Embryonic facial prominence (tissue), 1 donor: Measurements from ENCODE around the gene IPO7.
"Not testable (repeated sequence)": the region's sequence is repeated elsewhere in the genome, so short reads cannot be mapped to it uniquely, and the experiment has no call there.

Source experiments
- DNase-seq: peaks from one replicate; pipeline ENCODE4 v3.0.0-alpha.2; 2016; ENCODE audit errors: extremely low spot score

Gene IPO7

DNA sequence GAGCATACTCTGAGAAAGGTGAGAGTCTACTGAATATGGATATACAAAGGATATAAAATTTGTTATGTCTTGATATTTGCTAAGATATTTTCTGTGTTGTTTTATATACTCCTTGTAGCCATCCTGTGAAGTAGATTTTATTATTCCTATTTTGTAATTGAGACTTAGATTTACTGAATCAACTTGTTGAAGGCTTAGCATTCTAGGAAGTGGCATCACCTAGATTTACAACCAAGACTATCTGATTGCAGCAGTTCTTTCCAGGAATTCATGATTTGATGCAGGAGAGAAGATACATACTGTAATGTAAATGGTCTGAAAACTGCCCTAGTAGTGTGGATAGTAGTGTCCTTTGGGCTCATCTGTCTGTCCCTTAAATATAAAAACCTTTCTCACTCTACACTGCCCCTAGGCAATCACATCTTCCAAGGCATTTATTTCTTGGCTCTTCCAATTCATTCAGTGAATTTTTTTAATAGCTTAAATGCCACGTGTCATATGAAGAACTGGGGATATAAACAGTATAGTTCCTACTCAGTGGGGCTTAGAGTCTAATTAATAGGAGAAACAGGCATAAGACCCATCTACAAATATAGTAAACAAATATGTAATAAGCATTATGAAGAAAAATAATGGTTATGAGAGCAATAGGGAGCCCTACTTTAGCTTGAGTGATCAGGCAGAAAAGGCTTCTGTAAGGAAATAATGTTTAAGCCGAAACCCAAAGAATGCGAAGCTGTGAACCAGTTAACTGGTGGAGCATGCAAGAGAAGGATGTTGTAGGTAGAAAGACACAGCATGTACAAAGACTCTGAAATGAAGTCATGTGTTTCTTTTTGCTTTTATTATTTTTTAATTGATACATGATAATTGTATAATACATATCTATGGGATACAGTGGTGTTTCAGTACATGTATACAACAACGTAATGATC, 13.6 kb downstream of the IPO7 start:
- no peak for DNase-seq

DNA sequence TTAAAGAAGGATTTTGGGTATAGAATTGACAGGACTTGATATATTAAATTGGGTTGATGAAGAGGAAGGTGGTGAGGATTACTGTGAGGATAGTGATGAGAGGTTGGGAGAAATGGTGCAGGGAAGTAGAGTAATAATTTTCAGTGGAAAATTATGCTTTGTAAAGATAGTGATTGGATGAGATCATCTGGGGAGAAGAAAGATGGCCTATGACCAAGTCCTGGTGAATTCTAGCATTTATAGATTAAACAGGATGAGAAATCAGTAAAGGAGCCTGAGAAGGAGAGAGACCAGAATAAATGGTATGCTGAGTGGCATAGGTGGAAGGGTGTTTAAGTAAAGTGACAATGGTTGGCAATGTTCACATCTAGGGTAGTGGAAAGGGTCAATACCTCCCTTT, 15.0 kb downstream of the IPO7 start:
- no peak for DNase-seq

- DNase-seq: not testable (repeated sequence)
Measured at GRCh38 chr11:9401884-9402283, 17.4 kb downstream of the IPO7 start.

GRCh38 chr11:9428706-9429105, 44.3 kb downstream of the IPO7 start:
- no peak for DNase-seq

- DNase-seq: no peak
Measured at GRCh38 chr11:9438611-9439010, 54.2 kb downstream of the IPO7 start.

DNA sequence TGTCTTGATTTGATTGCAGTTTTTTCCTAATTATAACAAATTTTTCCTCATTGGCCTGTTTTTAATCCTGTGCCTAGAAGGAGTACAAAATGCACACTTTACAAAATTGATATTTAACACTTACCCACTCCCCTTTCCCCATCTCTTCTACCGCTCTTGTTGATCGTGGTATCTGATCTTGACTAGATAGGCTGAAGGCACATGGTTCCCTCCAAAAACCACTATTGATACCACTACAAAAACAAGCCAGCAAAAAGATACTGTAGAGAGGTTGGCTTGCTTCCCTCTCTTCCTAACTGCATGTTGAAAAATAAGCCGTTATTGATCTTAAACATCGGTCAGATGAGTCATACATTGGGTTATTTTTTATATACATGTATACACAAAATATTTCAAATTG, 61.8 kb downstream of the IPO7 start:
- DNase-seq: no peak

DNA sequence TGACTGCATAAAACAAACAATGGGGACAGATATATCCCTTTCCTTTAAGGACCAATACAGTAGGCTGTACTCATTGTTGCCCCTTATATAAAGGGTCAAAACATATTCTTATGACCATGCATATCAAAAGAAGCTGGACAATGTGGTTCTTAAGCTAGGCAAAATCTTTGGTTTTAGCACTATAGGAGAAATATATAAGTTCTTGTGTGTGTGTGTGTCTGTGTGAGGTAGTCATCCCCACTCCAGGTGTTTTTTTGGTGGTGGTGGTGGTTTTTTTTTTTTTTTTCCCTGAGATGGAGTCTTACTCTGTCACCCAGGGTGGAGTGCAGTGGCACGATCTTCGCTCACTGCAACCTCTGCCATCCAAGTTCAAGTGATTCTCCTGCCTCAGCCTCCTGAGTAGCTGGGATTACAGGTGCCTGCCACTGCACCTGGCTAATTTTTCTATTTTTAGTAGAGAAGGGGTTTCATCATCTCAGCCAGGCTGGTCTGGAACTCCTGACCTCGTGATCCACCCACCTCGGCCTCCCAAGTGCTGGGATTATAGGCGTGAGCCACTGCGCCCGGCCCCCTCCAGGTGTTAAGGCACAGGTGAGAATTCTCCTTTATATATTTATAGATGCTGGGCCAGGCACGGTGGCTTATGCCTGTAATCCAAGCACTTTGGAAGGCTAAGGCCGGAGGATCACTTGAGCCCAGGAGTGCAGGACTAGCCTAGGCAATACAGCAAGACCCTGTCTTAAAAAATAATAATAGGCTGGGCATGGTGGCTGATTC, 64.3 kb downstream of the IPO7 start:
- DNase-seq: no peak

DNA sequence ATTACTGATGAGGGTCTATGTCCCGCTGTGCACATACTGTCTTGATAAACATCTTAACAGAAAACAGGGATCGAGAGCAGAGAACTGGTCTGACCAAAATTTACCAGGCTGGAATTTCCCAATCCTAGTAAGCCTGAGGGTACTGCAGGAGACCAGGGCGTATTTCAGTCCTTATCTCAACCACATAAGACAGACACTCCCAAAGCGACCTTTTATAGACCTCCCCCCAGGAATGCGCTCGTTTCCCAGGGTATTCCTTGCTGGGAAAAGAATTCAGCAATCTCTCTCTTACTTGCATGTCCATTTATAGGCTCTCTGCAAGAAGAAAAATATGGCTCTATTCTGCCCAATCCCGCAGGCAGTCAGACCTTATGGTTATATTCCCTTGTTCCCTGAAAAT, 67.6 kb downstream of the IPO7 start:
- not testable (repeated sequence) for DNase-seq

- no peak for DNase-seq
Measured at GRCh38 chr11:9455722-9456121, 71.3 kb downstream of the IPO7 start.

DNA sequence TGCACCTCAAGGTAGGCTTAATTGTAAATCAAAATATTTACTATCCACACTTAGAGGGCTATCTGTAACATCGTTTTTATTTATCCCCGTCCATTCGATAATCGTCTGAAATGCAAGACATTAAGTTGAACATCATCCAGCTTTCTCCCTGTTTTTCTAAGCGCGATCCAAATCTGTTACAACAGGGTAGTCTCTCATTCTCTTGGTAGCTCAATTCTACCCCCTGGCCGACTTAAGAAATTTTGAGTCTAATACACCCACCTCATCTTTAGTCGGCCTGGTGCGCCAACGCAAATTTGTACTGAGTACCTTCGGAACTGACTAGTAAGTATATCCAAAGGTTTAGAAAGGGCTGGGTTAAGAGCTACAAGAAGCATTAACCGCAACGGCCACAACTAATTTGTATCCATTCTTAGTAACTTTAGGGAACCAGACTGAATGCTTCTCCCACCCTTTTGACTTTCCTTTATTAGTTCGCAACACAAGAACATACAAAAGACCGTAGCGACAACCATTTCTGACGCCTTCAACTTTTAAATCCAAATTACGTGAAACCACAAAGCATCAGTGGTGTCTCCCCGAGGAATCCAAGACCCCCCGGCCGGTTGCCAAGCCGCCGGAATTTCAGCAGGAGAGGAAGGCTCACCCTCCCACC, 75.3 kb downstream of the IPO7 start:
- DNase-seq: peak; percentile 37

DNA sequence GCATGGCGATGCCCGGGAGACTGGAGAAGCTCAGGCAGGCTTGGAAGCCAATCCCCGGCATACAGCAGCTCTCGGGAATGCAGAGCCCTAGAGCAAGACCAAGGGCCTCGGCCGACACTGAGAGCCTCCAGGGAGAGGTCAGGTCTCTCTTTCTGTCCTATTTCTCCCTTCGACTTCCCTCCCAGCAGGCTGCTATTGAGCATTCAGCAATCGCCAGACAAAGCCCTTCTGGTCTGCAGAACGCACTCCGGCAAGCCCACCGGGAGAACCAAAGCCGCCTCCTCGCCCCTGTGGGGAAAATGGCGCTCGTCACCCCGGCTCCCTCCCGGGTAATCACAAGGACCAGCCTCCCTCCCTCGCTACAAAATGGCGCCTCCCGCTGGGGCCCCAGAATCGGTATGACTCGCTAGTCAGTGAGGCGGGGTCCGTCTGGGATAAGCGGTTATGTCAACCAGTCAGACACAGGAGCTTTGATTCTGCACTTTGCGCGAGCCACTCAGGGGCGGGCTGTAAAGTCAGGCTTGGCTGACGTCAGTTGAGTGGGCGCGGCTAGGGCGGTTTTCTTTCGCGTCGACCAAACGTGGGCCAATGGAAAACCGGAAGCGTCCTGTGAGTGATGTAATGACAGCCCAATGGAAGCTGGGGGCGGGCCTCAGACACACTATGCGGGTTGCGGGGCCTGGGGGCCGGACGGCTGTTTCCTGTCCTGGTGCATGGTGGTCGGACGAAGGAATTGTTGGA, 76.0 kb downstream of the IPO7 start, which contains the start of gene ZNF143:
Gene ZNF143, plus strand, starts transcription at position 691 of the 741 bp plus-strand sequence. CDS start 10,297 bp downstream, outside the sequence.
- DNase-seq: peak; percentile 100

DNA sequence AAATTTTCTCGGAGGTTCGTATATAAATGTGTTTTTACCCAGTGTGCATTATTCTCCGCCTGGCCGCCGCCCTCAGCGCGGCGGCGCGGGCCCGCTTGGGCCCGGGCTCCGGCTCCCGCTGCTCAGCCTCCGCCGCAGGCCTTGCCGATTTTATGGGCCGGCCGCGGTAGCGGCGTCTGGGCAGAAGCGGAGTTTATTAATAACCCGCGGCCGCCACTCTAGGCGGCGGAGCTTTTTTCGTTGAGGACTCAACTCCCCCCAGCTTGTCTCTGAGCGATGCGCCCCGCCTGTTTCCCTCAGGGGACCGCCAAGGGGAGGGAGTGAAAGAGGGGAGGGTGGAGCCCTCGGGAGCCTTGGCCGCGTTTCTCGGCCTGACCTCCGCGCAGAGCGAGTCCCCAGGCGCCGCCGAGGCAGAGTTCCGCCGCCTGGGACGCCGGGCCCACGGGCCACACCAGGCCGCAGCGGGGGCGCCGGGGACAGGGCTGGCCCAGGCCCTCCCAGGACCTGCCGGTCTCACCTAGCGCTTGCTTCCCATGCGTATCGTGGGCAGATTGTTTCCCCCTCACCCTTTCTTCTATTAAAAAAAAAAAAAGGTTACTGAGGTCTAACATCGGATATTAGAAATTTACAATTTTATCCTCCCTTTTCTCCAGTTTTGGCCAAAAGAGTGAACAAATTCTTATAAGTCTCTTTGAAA, 76.8 kb downstream of the IPO7 start:
- DNase-seq: peak; percentile 76

GRCh38 chr11:9461760-9462134, 77.3 kb downstream of the IPO7 start:
- peak; percentile 9 for DNase-seq

- DNase-seq: no peak
Measured at GRCh38 chr11:9462172-9462799, 77.8 kb downstream of the IPO7 start.

DNA sequence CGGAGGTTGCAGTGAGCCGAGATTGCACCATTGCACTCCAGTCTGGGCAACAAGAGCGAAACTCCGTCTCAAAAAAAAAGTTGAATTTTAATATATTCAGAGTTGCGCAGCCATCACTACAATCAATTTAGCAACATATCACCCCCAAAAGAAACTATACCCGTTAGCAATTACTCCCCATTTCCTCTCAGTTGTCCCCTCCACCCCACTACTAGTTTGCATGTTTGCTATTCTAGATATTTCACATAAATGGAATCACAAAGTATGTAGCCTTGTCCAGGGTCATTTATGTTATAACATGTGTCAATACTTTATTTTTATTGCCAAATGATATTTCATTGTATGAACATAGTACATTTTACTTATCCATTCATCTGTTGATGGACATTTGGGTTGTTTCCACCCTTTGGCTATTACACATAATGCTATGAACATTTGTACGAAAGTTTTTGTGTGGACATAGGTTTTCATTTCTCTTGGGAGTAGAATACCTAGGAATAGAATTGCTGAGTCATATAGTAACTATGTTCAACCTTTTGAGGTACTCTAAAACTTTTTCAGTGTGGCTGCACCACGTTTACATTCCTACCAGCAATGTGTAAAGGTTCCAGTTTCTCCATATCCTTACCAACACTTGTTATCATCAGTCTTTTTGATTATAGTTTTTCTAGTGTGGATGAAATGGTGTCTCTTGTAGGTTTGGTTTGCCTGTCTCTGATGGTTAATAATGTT, 78.5 kb downstream of the IPO7 start:
- DNase-seq: no peak

DNA sequence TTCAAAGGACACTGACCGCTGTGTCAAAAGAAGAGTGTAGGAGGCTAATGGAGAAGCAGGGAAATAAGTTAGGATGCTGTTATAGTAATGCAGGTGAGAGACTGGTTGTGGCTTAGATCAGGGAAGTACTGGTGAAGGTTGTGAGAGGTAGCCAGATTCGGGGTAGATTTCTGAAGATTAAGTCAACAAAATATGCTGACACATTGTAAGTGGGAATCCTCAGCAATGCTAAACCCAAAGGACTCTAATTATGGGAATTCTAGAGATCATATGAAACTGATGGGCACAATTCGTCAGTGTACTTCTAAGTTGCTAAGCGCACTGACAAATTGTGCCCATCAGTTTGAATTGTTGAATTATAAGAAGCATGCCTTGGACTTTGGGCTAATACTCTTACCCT, 86.3 kb downstream of the IPO7 start:
- DNase-seq: no peak

GRCh38 chr11:9473408-9473807, 89.0 kb downstream of the IPO7 start:
- peak; percentile 13 for DNase-seq

GRCh38 chr11:9479899-9480298, 95.4 kb downstream of the IPO7 start:
- DNase-seq: no peak

- DNase-seq: no peak
Measured at GRCh38 chr11:9489080-9489765, 104.8 kb downstream of the IPO7 start.
